Hepatocyte (in vitro differentiated cells): ENCODE data around the gene ECSCR. TPM values are rescaled to one million over a fixed set of nuclear protein-coding genes. Genes with fewer than 3 reads are reported as not detected.
"Not testable (repeated sequence)": the region's sequence is repeated elsewhere in the genome, so short reads cannot be mapped to it uniquely, and the experiment has no call there.

Experiments
- DNase-seq: peaks from one replicate; pipeline ENCODE4 v3.0.0-alpha.2; 2016; ENCODE audit warnings: low spot score
- H2AFZ ChIP-seq: fragments of 200-600 bp; sonication (generic); 2 replicates; pipeline ENCODE4 v1.6.0; 2016; ENCODE audit warnings: antibody characterized with exemption, mild to moderate bottlenecking
- H3K27ac ChIP-seq: fragments of 200-600 bp; sonication (generic); 2 replicates; pipeline ENCODE4 v1.5.1; 2016; ENCODE audit warnings: mild to moderate bottlenecking
- H3K27me3 ChIP-seq: fragments of 200-600 bp; sonication (generic); 2 replicates; pipeline ENCODE4 v1.6.1; 2016
- H3K36me3 ChIP-seq: fragments of 200-600 bp; sonication (generic); replicated peaks from 2 replicates; pipeline ENCODE4 v1.5.1; 2016; ENCODE audit warnings: low read depth; ENCODE audit not compliant: insufficient read depth
- H3K4me1 ChIP-seq: fragments of 200-600 bp; sonication (generic); 2 replicates; pipeline ENCODE4 v1.5.1; 2016; ENCODE audit warnings: mild to moderate bottlenecking, moderate library complexity; ENCODE audit not compliant: insufficient read depth
- H3K4me2 ChIP-seq: fragments of 200-600 bp; sonication (generic); 2 replicates; pipeline ENCODE4 v1.6.0; 2016
- H3K4me3 ChIP-seq: fragments of 200-600 bp; sonication (generic); 2 replicates; pipeline ENCODE4 v1.5.1; 2016; ENCODE audit warnings: mild to moderate bottlenecking
- H3K79me2 ChIP-seq: fragments of 200-600 bp; sonication (generic); 2 replicates; pipeline ENCODE4 v1.6.0; 2017; ENCODE audit warnings: mild to moderate bottlenecking
- H3K9me2 ChIP-seq: fragments of 200-600 bp; sonication (generic); replicated peaks from 2 replicates; pipeline ENCODE4 v1.6.0; 2017; ENCODE audit warnings: mild to moderate bottlenecking; ENCODE audit not compliant: insufficient read depth
- H3K9me3 ChIP-seq: fragments of 200-600 bp; sonication (generic); 2 replicates; pipeline ENCODE4 v1.5.1; 2016; ENCODE audit warnings: low read depth, mild to moderate bottlenecking
- H4K20me1 ChIP-seq: fragments of 200-600 bp; sonication (generic); 2 replicates; pipeline ENCODE4 v1.6.0; 2016; ENCODE audit warnings: mild to moderate bottlenecking; ENCODE audit not compliant: insufficient read depth, poor library complexity, severe bottlenecking
- CTCF ChIP-seq: fragments of 200-600 bp; sonication (generic); IDR thresholded peaks from 2 replicates; pipeline ENCODE4 v1.5.1; 2016; ENCODE audit warnings: antibody characterized with exemption, mild to moderate bottlenecking; ENCODE audit not compliant: poor library complexity
- EZH2 ChIP-seq: fragments of 200-600 bp; sonication (generic); IDR thresholded peaks from 2 replicates; pipeline ENCODE4 v1.6.1; 2016; ENCODE audit warnings: antibody characterized with exemption, mild to moderate bottlenecking, borderline replicate concordance
- EZH2phosphoT487 ChIP-seq: fragments of 200-600 bp; sonication (generic); IDR thresholded peaks from one replicate; pipeline ENCODE4 v1.6.1; 2018; ENCODE audit warnings: antibody characterized with exemption, mild to moderate bottlenecking, low read depth, moderate library complexity; ENCODE audit not compliant: unreplicated experiment, severe bottlenecking
- WGBS: methylation state at CpG from one replicate; pipeline ENCODE4 v1.1.6; 2016; ENCODE audit warnings: low lambda C conversion rate; ENCODE audit errors: missing lambda C conversion rate; 5-methylcytosine and 5-hydroxymethylcytosine counted together
- polyA plus RNA-seq: library from polyadenylated mRNA; unstranded; fragments of >200 nt; fragmentation: Nextera tagmentation; extraction: Ambion mirVana; gene quantifications from 2 replicates; pipeline ENCODE4 v1.2.1, GENCODE V29; 2016
- total RNA-seq: library from RNA; depleted of rRNA; stranded (reverse); fragments of >200 nt; gene quantifications from 2 replicates; pipeline ENCODE4 v1.2.3, GENCODE V29; 2014

Gene ECSCR
- total and polyA plus RNA-seq, 2 experiments from 2014 or later, result 0.27 to 0.42 TPM

DNA sequence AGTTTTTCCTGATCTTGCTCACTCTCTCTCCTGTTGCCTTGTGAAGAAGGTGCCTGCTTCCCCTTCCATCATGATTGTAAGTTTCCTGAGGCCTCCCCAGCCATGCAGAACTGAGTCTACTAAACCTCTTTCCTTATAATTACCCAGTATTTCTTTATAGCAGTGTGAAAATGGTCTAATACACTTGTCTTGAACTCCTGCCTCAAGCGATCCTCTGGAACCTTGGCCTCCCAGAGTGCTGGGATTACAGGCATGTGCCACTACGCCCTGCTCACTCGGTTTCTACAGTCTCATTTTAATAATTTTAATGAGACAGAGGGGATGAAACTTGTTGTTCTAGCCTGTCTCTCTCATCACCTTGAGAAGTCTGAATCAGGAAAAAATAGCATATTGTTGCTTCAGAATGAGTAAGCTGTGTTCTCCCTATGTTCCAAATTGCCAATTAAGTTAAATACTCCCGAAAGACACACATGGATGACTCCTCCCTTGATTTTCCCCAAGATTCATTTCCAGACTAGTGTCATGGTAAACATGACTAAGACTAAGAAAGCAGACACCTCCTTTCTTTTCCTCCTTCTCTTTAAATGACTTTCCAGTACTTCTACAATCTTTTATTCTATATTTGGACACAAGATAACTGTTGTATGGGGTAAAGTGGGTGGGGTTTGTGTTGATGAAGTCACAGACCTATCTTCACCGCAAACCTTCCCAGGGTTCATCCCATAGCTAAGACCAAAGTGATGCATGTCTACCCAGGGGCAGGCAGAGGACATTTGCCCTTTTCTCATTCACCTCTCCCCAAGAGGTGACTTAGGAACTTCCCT, 15.4 kb downstream of the ECSCR start:
- 94% methylated on average over 5 of the region's 5 CpGs for WGBS
- Histone ChIP-seq H3K27ac (no peak overlapping the region), H3K9me2 (no peaks in the 10 kb centered on the region), H3K4me1 (peaks cover 5% of the 10 kb centered on the region), H3K36me3 (no peaks in the 10 kb centered on the region), H2AFZ (no peak overlapping the region), H3K4me3 (no peak overlapping the region), H3K27me3 (no peaks in the 10 kb centered on the region), H3K79me2 (no peaks in the 10 kb centered on the region), H4K20me1 (no peaks in the 10 kb centered on the region), H3K4me2 (no peak overlapping the region), H3K9me3 (no peaks in the 10 kb centered on the region)
- no peak for DNase-seq
- TF ChIP-seq EZH2phosphoT487, result no peak
- TF ChIP-seq CTCF, result no peak
- TF ChIP-seq EZH2, result no peak

GRCh38 chr5:139445325-139446170, 17.0 kb downstream of the ECSCR start:
- H3K79me2 ChIP-seq, result no peaks in the 10 kb centered on the region
- no peaks in the 10 kb centered on the region for H3K27me3 ChIP-seq
- peaks cover 5% of the 10 kb centered on the region for H3K4me1 ChIP-seq
- no peaks in the 10 kb centered on the region for H4K20me1 ChIP-seq
- H3K36me3 ChIP-seq, result no peaks in the 10 kb centered on the region
- 59% methylated on average over 7 of the region's 7 CpGs for WGBS
- H3K9me3 ChIP-seq, result no peaks in the 10 kb centered on the region
- TF ChIP-seq CTCF (no peak), EZH2phosphoT487 (no peak), EZH2 (no peak)
- H2AFZ ChIP-seq, result no peak overlapping the region
- no peaks in the 10 kb centered on the region for H3K9me2 ChIP-seq
- H3K27ac ChIP-seq, result peak overlapping the region; percentile 3
- no peak overlapping the region for H3K4me2 ChIP-seq
- DNase-seq, result peak; percentile 45
- H3K4me3 ChIP-seq, result no peak overlapping the region

GRCh38 chr5:139443831-139444453, 18.6 kb downstream of the ECSCR start:
- no peak for TF ChIP-seq EZH2phosphoT487
- no peak for TF ChIP-seq EZH2
- TF ChIP-seq CTCF, result no peak
- Histone ChIP-seq H3K79me2 (no peaks in the 10 kb centered on the region), H2AFZ (no peak overlapping the region), H3K27ac (peak overlapping the region; percentile 65), H3K9me2 (no peaks in the 10 kb centered on the region), H3K9me3 (no peaks in the 10 kb centered on the region), H3K4me1 (peaks cover 5% of the 10 kb centered on the region), H3K36me3 (no peaks in the 10 kb centered on the region), H3K4me2 (no peak overlapping the region), H4K20me1 (no peaks in the 10 kb centered on the region), H3K4me3 (no peak overlapping the region), H3K27me3 (no peaks in the 10 kb centered on the region)
- 38% methylated on average over 4 of the region's 4 CpGs for WGBS
- no peak for DNase-seq

- H3K27me3 ChIP-seq, DNase-seq, H3K4me2 ChIP-seq, H3K79me2 ChIP-seq, H3K36me3 ChIP-seq, H3K9me3 ChIP-seq, H3K9me2 ChIP-seq, H2AFZ ChIP-seq, H3K4me3 ChIP-seq, H4K20me1 ChIP-seq, H3K27ac ChIP-seq: not testable (repeated sequence)
- peaks cover 11% of the 10 kb centered on the region for H3K4me1 ChIP-seq
- 97% methylated on average over 17 of the region's 17 CpGs for WGBS
Observed at GRCh38 chr5:139440416-139440815, 22.1 kb downstream of the ECSCR start.
